ENCODE results near the gene ATXN1.

ATXN1 gene

DNA sequence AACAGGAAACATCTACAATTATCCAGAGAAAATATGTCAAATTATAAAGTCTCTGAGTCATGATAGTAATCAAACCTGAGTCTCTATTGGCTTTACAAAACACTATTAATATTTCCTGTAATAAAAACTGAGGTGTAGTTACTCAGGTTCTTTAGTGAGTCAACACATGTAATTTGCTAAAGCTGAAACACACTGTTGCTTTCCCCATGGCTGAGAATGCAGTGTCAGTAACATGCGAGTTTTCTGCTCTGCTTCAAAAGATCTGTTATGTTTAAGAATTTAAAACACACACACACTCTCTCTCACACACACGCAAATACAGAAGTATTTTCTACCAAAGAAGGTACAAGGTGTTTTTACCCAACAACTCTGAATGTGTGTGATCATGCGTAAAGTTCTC is 38.6 kb downstream of the ATXN1 start:
- H3K27ac ChIP-seq (ENCODE audit: low read depth, low read length), result no peak overlapping the region
- H3K4me3 ChIP-seq (ENCODE audit: insufficient read depth, low read length, poor library complexity, severe bottlenecking), result no peak overlapping the region
- no peak overlapping the region for H3K4me2 ChIP-seq (ENCODE audit: low read depth, low read length, poor library complexity, severe bottlenecking)
- H3K27me3 ChIP-seq (ENCODE audit: low read length), result no peaks in the 10 kb centered on the region
- no peaks in the 10 kb centered on the region for H4K20me1 ChIP-seq (ENCODE audit: low read depth, low read length)
- H3K36me3 ChIP-seq (ENCODE audit: low read length), result no peaks in the 10 kb centered on the region
- H2AFZ ChIP-seq (ENCODE audit: low read depth, low read length, severe bottlenecking), result no peak overlapping the region
- no peaks in the 10 kb centered on the region for H3F3A ChIP-seq (ENCODE audit: insufficient read depth)
- TF ChIP-seq EZH2phosphoT487 (conservative IDR thresholded peaks at IDR 0.05; ENCODE audit: low read length) (no peak), CTCF (IDR thresholded peaks at IDR 0.05; ENCODE audit: insufficient read depth, low read length, poor library complexity, severe bottlenecking) (no peak)
- no peaks in the 10 kb centered on the region for H3K79me2 ChIP-seq (ENCODE audit: insufficient read depth, low read length)
- H3K9me2 ChIP-seq (replicated peaks; ENCODE audit: insufficient read depth, low read length), result no peaks in the 10 kb centered on the region
- no peaks in the 10 kb centered on the region for H3K9me3 ChIP-seq (ENCODE audit: insufficient read depth, low read length)
- no peak overlapping the region for H3K9ac ChIP-seq (ENCODE audit: low read length)

GRCh38 chr6:16721977-16722376 is 39.3 kb downstream of the ATXN1 start:
- H3K79me2 ChIP-seq (ENCODE audit: insufficient read depth, low read length), result no peaks in the 10 kb centered on the region
- no peaks in the 10 kb centered on the region for H3F3A ChIP-seq (ENCODE audit: insufficient read depth)
- no peak overlapping the region for H3K4me2 ChIP-seq (ENCODE audit: low read depth, low read length, poor library complexity, severe bottlenecking)
- no peak overlapping the region for H3K9ac ChIP-seq (ENCODE audit: low read length)
- TF ChIP-seq EZH2phosphoT487 (conservative IDR thresholded peaks at IDR 0.05; ENCODE audit: low read length), result no peak
- no peak for TF ChIP-seq CTCF (IDR thresholded peaks at IDR 0.05; ENCODE audit: insufficient read depth, low read length, poor library complexity, severe bottlenecking)
- no peak overlapping the region for H3K27ac ChIP-seq (ENCODE audit: low read depth, low read length)
- H3K36me3 ChIP-seq (ENCODE audit: low read length), result no peaks in the 10 kb centered on the region
- no peaks in the 10 kb centered on the region for H3K9me2 ChIP-seq (replicated peaks; ENCODE audit: insufficient read depth, low read length)
- H4K20me1 ChIP-seq (ENCODE audit: low read depth, low read length), result no peaks in the 10 kb centered on the region
- no peaks in the 10 kb centered on the region for H3K9me3 ChIP-seq (ENCODE audit: insufficient read depth, low read length)
- no peak overlapping the region for H2AFZ ChIP-seq (ENCODE audit: low read depth, low read length, severe bottlenecking)
- H3K4me3 ChIP-seq (ENCODE audit: insufficient read depth, low read length, poor library complexity, severe bottlenecking), result no peak overlapping the region
- no peaks in the 10 kb centered on the region for H3K27me3 ChIP-seq (ENCODE audit: low read length)

- no peak overlapping the region for H2AFZ ChIP-seq (ENCODE audit: low read depth, low read length, severe bottlenecking)
- no peak overlapping the region for H3K4me2 ChIP-seq (ENCODE audit: low read depth, low read length, poor library complexity, severe bottlenecking)
- TF ChIP-seq CTCF (IDR thresholded peaks at IDR 0.05; ENCODE audit: insufficient read depth, low read length, poor library complexity, severe bottlenecking), result no peak
- TF ChIP-seq EZH2phosphoT487 (conservative IDR thresholded peaks at IDR 0.05; ENCODE audit: low read length), result no peak
- no peaks in the 10 kb centered on the region for H3K27me3 ChIP-seq (ENCODE audit: low read length)
- no peak overlapping the region for H3K9ac ChIP-seq (ENCODE audit: low read length)
- H3K79me2 ChIP-seq (ENCODE audit: insufficient read depth, low read length), result no peaks in the 10 kb centered on the region
- no peaks in the 10 kb centered on the region for H3K36me3 ChIP-seq (ENCODE audit: low read length)
- H3K27ac ChIP-seq (ENCODE audit: low read depth, low read length), result no peak overlapping the region
- no peaks in the 10 kb centered on the region for H3F3A ChIP-seq (ENCODE audit: insufficient read depth)
- H4K20me1 ChIP-seq (ENCODE audit: low read depth, low read length), result no peaks in the 10 kb centered on the region
- H3K9me3 ChIP-seq (ENCODE audit: insufficient read depth, low read length), result no peaks in the 10 kb centered on the region
- H3K9me2 ChIP-seq (replicated peaks; ENCODE audit: insufficient read depth, low read length), result no peaks in the 10 kb centered on the region
- H3K4me3 ChIP-seq (ENCODE audit: insufficient read depth, low read length, poor library complexity, severe bottlenecking), result no peak overlapping the region
Measured at GRCh38 chr6:16720861-16721260, 40.4 kb downstream of the ATXN1 start.

DNA sequence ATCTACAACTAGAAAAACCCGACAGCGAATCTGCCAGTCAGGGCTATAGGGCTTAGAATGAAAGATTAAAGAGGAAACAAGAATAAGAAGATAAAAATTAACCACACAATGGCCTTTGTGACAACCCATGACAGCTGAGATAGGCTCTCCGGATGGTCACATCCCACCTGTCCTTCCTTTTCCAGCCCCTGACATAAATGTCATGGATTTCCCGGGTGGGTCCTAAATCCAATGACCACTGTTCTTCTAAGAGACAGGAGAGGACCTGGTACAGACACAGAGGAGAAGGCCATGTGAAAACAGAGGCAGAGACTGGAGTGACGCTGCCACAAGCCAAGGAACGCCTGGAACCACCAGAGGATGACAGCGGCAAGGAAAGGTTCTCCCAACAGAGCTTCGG is 41.8 kb downstream of the ATXN1 start:
- Histone ChIP-seq H3K27me3 (ENCODE audit: low read length) (no peaks in the 10 kb centered on the region), H3K9me3 (ENCODE audit: insufficient read depth, low read length) (no peaks in the 10 kb centered on the region), H2AFZ (ENCODE audit: low read depth, low read length, severe bottlenecking) (no peak overlapping the region), H3K36me3 (ENCODE audit: low read length) (no peaks in the 10 kb centered on the region), H3K9me2 (replicated peaks; ENCODE audit: insufficient read depth, low read length) (no peaks in the 10 kb centered on the region), H3F3A (ENCODE audit: insufficient read depth) (no peaks in the 10 kb centered on the region), H3K4me3 (ENCODE audit: insufficient read depth, low read length, poor library complexity, severe bottlenecking) (no peak overlapping the region), H4K20me1 (ENCODE audit: low read depth, low read length) (no peaks in the 10 kb centered on the region), H3K27ac (ENCODE audit: low read depth, low read length) (no peak overlapping the region), H3K4me2 (ENCODE audit: low read depth, low read length, poor library complexity, severe bottlenecking) (no peak overlapping the region), H3K79me2 (ENCODE audit: insufficient read depth, low read length) (no peaks in the 10 kb centered on the region), H3K9ac (ENCODE audit: low read length) (no peak overlapping the region)
- no peak for TF ChIP-seq CTCF (IDR thresholded peaks at IDR 0.05; ENCODE audit: insufficient read depth, low read length, poor library complexity, severe bottlenecking)
